ENCODE measurements around the gene ARID4B.
"Not testable (repeated sequence)": the region's sequence is repeated elsewhere in the genome, so short reads cannot be mapped to it uniquely, and the experiment has no call there.

The ARID4B gene

DNA sequence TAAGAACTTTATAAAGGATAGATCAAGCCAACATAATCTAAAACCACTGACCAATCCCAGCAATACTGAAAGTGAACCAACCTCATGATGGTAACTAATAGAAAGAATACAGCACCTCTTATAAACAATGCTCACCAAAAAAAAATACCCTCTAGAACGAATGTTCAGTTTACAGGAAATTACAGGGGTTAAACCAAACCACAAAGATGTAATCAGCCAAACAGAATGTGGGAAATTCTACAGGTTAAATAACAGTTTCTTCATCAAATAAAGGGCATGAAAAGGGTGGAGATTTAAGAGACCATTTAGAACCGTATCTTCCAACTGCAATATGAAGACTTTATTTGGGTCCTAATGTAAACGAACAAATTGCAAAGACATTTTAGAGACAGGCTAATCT lies 30.4 kb downstream of the ARID4B start:
- DNase-seq: no peak

GRCh38 chr1:235296729-235297128 lies 31.2 kb downstream of the ARID4B start:
- DNase-seq: no peak

GRCh38 chr1:235295902-235296350 lies 32.1 kb downstream of the ARID4B start:
- no peak for DNase-seq

DNA sequence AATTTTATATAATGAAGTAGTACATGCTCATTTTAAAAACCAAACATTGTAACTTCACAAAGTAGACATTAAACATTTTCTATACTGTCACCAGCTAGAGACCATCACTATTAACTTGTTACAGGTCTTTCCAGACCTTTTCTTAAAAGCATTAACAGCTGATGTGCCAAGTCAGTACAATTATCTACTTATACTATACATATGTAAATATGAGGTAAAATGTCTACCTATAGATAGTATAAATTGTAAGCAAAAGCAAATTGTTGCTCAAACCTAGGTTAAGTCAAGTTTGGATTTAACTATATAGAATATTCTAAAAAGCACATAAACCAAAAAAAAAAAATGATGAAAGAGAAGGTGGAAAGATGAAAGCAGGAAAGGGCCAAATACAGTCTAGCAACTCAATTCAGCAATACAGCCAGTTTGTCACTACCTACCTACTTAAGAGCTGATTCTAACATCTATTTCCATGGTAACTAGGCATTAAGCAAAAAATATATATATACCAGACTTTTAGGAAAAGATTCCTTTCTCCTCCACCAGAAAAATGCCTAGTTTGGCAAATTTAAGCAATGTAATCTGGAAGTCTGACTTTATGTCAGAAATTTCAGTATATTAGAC lies 34.5 kb downstream of the ARID4B start:
- DNase-seq: no peak

GRCh38 chr1:235292790-235293189 lies 35.2 kb downstream of the ARID4B start:
- DNase-seq: no peak

DNA sequence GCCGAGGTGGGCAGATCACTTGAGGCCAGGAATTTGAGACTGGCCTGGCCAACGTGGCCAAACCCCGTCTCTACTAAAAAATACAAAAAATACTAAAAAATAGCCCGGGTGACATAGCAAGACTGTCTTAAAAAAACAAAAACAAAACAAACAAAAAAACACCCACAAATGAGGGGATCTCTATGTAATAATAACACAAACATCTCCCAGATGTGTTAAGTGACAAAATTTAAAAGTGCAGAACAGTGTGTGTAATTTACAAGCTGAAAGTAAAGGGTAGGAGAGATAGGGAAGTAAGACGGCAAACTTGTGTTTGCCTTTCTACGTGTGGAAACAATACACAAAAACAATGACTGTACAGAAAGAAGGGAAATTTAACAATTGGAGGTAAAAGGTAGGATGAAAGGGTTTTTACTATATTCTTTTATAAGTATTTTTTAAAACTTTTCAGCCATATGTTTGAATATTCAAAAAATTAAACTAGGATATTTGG lies 36.3 kb downstream of the ARID4B start:
- no peak for DNase-seq

DNA sequence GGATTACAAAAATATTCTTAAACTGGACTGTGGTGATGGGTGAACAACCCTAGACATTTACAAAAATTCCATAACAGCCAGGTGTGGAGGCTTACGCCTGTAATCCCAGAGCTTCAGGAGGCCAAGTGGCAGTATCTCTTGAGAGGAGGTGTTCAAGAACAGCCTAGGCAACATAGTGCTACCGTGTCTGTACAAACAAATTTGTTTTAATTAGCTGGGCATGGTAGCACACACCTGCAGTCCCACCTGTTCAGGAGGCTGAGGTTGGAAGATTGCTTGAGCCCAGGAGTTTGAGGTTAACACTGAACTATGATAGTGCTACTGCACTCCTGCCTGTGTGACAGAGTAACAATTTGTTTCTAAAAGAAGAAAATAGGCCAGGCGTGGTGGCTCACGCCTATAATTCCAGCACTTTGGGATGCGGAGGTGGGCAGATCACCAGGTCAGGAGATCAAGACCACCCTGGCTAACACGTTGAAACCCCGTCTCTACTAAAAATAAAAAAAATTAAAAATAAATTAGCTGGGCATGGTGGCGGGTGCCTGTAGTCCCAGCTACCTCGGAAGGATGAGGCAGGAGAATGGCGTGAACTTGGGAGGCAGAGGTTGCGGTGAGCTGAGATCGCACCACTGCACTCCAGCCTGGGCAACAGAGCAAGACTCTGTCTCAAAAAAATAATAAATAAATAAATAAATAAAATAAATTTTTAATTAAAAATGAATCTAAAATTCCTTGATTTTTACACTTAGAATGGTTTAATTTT lies 37.1 kb downstream of the ARID4B start:
- DNase-seq: no peak

DNA sequence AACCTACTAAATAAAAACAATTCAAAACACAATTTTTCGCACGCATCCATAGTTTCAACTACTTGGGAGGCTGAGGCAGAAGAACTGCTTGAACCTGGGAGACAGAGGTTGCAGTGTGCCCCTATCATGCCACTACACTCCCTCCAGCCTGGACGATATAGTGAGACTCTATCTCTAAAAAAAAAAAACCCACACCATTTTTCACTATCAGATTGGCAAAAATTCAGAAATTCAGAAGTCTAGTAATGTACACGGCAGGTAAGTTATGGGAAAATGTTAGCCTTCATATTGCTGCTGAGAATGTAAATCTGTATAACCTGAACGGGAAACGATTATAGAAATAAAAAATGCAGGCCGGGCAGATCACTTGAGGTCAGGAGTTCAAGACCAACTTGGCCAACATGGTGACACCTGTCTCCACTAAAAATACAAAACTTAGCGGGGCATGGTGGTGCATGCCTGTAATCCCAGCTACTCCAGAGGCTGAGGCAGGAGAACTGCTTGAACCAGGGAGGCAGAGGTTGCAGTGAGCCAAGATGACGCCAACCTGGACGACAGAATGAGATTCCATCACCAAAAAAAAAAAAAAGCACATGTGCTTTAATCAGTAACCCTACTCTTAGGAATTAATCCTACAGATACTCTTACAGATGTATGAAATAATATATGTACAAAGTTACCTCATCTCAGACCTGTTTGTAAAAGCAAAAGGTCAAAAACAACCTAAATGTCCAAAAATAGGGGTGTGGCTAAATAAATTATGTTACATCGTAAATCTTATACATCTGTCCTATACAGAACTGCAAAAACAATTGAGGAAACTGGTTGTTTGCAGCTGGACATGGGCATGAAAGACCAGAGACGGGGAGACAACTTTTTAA lies 37.9 kb downstream of the ARID4B start:
- DNase-seq: no peak

DNA sequence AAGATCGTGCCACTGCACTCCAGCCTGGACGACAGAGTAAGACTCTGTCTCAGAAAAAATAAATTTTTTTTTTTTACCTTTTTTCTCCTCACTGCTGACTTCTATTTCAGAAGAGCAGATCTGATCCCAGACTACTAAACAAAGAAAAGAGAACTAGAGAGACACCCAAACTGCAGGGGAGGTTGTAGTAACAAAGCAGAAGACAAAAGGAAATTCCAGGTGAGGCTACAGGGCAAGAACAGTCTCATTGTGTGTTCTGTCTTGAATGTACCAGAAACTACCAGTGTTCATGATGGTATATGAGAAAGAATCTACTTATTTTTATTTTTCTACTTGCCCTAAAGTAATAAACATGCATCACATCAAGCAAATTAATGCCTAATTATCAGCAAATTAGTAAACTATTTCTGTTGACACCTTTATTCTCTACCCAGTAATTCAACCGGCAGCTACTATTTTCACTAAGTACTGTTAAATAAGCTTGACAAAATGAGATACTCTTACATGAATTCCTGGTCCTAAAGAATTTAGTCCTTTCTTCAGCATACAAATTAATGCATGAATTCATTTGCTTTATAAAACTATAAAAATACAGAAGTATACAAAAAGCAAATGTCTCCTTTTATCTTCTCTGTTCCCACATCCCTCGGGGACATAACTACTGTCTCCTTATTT lies 40.6 kb downstream of the ARID4B start:
- DNase-seq: no peak

DNA sequence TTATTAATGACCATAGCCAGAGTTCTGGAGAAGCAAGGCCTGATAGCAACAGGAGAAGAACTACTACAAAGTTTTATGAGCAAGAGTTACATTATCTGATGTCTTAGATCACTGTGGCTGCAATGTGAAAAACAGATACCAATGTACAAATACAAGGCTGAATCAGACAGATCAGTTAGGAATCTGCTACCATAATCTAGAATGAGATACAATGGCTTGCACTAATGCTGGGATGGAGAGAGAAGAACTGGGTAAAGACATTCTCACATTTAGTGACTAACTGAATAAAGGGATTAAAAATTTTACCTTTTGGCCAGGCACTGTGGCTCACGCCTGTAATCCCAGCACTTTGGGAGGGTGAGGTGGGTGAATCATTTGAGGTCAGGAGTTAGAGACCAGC lies 41.3 kb downstream of the ARID4B start:
- DNase-seq: no peak

DNA sequence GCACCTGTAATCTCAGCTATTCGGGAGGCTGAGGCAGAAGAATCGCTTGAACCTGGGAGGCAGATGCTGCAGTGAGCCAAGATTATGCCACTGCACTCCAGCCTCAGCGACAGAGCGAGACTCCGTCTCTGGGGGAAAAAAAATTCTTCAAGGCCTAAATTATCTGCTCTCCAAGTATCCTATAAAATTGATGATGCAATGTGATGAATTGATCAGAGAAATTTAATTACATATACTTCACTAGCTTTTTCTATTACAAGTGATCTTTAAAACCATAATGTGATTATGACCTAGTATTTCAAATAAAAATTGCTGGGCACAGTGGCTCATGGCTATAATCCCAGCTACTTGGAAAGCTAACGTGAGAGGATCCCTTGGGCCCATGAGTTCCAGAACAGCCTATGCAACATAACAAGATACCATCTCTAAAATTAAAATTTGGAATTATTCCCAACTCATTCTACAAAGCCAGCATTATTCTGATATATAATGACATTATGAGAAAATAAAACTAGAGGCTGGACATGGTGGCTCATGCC lies 43.7 kb downstream of the ARID4B start:
- DNase-seq: no peak

DNA sequence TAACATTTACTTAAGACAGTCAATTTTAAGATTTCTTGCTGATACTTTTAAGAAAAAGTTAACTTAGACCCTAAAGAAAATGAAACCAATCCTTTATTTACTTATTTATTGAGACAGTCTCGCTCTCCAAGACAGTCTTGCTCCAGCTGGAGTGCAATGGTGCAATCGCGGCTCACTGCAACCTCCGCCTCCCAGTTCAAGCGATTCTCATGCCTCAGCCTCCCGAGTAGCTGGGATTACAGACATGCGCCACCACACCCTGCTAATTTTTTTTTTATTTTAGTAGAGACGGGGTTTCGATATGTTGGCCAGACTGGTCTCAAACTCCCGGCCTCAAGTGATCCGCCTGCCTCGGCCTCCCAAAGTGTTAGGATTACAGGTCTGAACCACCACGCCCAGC lies 44.3 kb downstream of the ARID4B start:
- DNase-seq: not testable (repeated sequence)

- DNase-seq: no peak
These were observed 47.5 kb downstream of the ARID4B start for GRCh38 chr1:235280467-235280866.

DNA sequence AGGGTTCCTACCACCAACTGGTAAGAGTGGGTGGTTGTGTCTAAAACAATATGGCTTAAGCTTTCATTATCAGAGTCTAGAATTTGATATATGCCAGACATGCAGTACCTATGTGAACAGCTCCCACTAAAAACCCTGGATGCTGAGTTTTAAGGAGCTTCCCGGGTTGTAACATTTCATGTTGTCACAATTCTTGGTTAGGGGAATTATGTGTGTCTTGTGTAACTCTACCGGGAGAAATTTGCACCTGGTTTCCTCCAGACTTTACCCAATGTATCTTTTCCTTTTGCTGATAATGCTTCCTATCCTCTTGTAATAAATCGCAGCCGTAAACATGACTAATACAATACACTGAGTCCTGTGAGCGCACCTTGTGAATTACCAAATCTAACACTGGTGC lies 48.3 kb downstream of the ARID4B start:
- no peak for DNase-seq

GRCh38 chr1:235278915-235279292 lies 49.1 kb downstream of the ARID4B start:
- DNase-seq: no peak

DNA sequence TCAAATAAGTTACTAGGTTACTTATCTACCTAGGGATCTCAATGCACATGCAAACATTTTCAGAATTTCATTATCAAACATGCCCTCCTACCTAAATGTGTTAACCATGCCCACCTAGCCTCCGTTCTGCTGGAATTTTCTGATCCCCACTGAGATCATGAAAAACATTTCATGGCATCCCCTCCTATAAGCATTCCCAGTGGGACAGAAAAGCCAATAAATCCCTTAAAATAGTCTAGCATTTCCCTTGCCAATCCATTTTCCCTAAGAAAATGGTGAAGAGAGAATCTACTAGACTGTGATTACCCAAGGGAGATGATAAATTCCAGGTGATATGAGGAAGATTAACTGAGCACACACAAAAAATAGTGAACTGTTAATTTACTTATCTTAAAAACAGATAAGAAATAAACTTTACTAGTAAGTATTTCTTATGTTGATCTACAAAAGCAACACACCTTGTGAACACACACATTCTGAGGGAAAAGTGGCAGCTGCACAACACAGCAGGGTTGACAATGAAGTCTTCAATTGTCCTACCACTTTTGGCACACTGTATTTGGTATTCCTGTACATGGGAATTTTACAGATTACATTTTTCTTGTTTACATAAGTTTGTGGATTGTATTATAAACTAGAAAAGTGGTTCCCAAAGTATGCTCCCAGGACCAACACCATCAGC lies 49.6 kb downstream of the ARID4B start:
- DNase-seq: no peak

DNA sequence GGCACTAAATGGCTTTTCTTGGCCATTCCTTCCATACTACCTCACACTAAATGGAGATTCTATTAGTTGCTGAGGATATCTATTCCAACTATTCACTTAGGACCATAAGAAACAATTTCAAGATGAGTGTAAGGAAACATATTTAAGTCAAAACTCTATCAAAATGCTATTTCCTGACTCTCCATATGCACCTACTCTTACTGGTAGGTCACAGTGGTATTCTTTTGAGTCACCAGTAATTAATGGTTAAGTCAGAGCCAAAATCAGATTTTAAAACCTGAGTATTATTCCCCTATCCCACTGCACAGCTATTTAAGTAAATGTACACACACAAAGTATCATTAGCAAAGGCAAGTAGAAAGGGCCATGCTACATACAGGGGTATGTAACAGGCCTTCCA lies 50.3 kb downstream of the ARID4B start:
- DNase-seq: no peak

DNA sequence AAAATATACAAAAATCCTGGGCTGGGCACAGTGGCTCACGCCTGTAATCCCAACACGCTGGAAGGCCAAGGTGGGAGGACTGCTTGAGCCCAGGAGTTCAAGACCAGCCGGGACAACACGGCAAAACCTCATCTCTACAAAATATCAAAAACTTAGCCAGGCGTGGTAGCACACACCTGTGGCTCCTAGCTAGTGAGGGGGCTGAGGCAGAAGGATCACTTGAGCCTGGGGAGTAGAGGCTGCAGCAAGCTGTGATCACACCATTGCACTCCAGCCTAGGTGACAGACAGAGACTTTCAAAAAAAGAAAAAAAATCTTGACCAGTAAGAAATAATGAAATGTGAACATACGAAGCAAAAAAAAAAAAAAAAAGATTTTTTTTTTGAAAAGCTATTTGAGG lies 52.1 kb downstream of the ARID4B start:
- no peak for DNase-seq

GRCh38 chr1:235275223-235275622 lies 52.8 kb downstream of the ARID4B start:
- no peak for DNase-seq

DNA sequence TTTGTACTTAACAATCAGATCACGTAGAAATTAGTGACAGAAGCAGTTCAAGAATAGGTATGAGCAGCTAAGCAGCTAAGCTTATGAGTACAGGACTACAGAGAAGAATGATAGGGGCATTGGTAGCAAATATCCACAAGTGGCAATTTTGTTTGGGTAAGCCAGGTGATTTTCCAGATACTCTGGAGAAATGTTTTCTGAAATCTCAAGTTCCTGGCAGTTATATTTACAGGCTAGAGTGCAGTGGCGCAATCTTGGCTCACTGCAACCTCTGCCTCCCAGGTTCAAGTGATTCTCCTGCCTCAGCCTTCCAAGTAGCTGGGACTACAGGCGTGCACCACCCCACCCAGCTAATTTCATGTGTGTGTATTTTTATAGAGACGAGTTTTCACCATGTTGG lies 55.1 kb downstream of the ARID4B start:
- no peak for DNase-seq

GRCh38 chr1:235270625-235271024 lies 57.4 kb downstream of the ARID4B start:
- DNase-seq: no peak

DNA sequence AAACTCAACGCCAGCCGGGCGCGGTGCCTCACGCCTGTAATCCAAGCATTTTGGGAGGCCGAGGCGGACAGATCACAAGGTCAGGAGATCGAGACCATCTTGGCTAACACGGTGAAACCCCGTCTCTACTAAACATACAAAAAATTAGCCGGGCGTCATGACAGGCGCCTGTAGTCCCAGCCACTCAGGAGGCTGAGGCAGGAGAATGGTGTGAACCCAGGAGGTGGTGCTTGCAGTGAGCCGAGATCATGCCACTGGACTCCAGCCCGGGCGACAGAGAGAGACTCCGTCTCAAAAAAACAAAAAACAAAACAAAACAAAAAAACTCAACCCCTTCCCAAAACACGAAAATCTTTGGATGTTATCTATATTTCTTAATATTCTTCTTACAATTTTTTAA lies 58.0 kb downstream of the ARID4B start:
- not testable (repeated sequence) for DNase-seq
